Measurements from ENCODE around the gene SEMA3E.
"Not testable (repeated sequence)": the region's sequence is repeated elsewhere in the genome, so short reads cannot be mapped to it uniquely, and the experiment has no call there.

SEMA3E gene

DNA sequence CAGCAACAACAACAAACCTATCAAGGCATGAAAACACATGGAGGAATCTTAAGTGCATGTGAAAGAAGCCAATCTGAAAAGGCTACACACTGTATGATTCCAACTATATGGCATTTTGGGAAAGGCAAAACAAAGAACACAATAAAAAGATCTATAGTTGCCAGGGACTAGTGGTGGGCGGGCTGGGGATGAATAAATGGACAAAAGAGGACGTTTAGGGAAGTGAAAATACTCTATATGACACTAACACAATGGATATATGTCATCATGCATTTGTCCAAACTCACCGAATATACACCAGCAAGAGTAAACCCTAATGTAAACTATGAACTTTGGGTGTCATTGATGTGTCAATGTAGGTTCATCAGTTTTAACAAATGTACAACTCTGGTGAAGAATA is 89.1 kb downstream of the SEMA3E start:
- DNase-seq (ENCODE audit: low spot score), result no peak
- TF ChIP-seq, protein P1, sequence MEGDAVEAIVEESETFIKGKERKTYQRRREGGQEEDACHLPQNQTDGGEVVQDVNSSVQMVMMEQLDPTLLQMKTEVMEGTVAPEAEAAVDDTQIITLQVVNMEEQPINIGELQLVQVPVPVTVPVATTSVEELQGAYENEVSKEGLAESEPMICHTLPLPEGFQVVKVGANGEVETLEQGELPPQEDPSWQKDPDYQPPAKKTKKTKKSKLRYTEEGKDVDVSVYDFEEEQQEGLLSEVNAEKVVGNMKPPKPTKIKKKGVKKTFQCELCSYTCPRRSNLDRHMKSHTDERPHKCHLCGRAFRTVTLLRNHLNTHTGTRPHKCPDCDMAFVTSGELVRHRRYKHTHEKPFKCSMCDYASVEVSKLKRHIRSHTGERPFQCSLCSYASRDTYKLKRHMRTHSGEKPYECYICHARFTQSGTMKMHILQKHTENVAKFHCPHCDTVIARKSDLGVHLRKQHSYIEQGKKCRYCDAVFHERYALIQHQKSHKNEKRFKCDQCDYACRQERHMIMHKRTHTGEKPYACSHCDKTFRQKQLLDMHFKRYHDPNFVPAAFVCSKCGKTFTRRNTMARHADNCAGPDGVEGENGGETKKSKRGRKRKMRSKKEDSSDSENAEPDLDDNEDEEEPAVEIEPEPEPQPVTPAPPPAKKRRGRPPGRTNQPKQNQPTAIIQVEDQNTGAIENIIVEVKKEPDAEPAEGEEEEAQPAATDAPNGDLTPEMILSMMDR (IDR thresholded peaks at IDR 0.05; ENCODE audit: extremely low read depth, missing control alignments), result no peak

DNA sequence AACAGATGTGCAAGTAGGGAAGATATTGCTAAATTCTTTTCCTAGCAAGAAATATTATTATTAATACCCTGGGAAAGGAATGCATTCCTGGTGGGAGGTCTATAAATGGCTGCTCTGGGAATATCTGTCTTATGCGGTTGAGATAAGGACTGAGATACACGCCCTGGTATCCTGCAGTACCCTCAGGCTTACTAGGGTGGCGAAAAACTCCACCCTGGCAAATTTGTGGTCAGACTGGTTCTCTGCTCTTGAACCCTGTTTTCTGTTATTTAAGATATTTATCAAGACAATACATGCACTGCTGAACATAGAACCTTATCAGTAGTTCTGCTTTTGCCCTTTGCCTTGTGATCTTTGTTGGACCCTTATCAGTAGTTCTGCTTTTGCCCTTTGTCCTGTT is 96.4 kb downstream of the SEMA3E start:
- not testable (repeated sequence) for DNase-seq (ENCODE audit: low spot score)

DNA sequence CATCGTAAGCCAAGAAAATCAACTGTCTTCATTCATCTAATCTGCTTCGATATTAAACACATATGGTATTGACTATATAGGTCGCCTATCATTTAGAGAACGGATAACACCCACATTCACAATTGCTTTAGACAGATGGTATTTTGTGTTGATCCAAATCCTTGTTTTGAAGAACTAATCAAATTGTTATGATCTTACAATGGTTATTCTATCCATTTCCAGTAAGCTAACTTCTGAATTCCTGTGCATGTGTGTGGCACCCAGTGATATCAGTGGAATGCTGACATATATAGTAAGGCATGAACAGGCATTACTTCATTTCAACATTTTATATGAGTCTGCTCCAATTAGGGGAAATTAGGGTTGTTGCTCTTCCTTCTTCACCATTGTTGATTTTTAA is 98.8 kb downstream of the SEMA3E start:
- TF ChIP-seq, protein P1 (IDR thresholded peaks at IDR 0.05; ENCODE audit: extremely low read depth, missing control alignments), result no peak
- no peak for DNase-seq (ENCODE audit: low spot score)

DNA sequence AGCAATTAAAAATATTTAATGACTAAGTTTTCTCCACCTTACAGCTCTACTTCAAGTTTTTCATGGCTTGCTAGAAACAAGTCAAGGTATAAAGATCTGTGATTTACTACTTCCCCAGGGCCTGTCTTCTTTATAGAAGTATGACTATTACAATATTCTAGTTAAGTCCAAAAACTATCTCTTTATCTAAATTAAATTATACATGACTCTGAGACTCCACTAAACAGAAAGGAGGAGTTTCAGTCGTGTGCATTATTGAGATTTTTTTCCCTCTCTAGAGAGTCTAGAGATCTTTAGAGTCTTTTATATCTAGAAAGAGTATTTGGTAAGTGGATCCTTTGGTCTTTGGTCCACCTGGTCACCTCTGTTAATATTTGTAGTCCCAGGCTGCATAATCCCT is 100.7 kb downstream of the SEMA3E start:
- DNase-seq (ENCODE audit: low spot score), result no peak
- TF ChIP-seq, protein P1 (IDR thresholded peaks at IDR 0.05; ENCODE audit: extremely low read depth, missing control alignments), result no peak

DNA sequence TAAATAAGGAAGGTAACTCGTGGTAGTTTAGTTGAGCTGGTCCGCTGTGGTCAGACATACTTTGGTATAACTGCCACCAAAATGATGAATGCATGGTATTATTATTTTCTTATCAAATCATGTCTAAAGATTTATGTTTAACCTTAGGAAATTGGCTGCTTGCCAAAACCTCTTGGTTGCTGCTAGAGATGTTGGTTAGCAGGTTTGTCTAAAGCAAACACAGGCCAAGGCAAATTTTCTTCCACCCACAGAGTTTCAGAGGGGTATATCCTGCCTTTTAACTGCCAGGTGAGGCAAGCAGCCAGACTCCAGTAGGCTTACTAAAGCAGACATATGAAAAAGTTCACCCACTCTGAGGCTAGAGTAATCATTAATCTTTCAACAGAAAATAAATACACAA is 101.4 kb downstream of the SEMA3E start:
- DNase-seq (ENCODE audit: low spot score), result peak; percentile 3
- TF ChIP-seq, protein P1 (IDR thresholded peaks at IDR 0.05; ENCODE audit: extremely low read depth, missing control alignments), result no peak

DNA sequence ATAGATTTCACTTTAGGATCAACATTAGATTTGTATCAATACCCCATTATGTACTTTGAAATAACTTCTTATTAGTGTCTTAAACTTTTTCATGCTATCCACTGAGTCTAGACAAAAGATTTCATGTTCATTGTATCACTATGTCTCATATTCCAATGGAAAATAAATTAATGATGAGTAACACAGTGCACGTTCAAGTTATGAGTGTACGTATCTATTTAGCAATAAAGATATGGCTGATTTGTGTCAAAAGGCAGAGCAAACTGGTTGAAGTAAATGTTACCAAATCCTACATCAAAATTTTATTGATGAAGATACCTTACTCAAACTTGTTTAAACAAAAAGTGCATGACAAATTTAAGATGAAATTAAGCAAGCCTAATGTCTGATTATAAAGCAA is 102.4 kb downstream of the SEMA3E start:
- no peak for DNase-seq (ENCODE audit: low spot score)
- TF ChIP-seq, protein P1 (IDR thresholded peaks at IDR 0.05; ENCODE audit: extremely low read depth, missing control alignments), result no peak

DNA sequence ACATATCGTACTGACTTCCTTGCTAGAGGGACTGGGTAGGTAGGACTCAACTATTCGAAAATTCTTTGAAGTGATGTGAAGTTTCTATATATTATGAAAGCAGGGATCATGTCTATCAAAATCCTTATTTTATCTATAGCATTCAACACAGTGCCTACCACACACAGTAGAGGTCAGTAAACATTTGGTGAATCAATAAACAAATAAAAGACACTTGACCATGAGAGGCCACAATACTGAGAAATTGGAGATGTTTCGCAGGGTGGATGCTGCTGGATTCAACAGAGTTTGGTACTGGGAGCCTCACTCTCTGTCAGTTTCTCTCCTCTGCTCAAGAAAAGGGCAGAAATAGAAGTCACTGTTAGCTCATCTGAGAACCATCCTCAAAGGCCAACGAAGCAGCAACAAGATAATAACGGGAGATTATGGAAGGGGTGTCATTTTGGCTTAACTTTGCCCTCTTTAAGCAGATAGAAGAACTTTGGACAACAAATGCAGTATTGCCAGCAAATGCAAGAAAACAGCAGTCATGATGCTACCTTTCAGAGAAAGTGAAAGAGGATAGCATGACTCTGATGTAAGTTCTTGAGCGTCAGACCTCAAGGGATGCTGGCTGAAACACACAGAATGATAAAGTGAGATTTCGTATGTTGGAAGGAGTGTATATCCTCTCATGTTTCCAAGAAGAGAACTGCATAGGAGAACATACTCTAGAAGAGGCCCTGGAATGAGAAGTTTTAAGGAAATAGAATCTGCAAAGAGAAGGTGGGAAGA is 107.6 kb downstream of the SEMA3E start:
- TF ChIP-seq, protein P1 (IDR thresholded peaks at IDR 0.05; ENCODE audit: extremely low read depth, missing control alignments), result no peak
- no peak for DNase-seq (ENCODE audit: low spot score)

DNA sequence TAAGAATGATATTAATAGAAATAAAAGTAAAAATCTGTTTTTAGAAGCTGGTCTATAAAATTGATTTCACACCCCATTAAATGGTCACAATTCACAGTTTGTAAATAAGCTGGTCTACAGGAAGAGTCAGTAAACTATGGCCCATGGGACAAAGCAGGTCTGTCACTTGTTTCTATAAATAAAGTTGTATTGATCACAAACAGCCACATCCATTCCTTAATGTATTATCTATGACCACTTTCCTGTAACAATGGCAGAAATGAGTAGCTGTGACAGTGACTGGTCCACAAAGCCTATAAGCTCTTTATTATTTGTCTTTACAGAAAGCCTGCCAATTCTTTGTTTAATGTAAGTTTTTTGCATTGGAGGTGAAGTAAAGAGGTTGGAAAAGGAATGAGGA is 114.5 kb downstream of the SEMA3E start:
- TF ChIP-seq, protein P1 (IDR thresholded peaks at IDR 0.05; ENCODE audit: extremely low read depth, missing control alignments), result no peak
- no peak for DNase-seq (ENCODE audit: low spot score)

Measured in GM20000 (cell line).